HG03135 (cell line): Measurements from ENCODE around the gene SLX4IP.

Experiments used
- ATAC-seq: cut with Tn5 transposase; IDR thresholded peaks from one replicate; pipeline ENCODE4 v1.9.1; 2021; ENCODE audit warnings: mild to moderate bottlenecking, moderate library complexity; ENCODE audit not compliant: unreplicated experiment

Gene SLX4IP

DNA sequence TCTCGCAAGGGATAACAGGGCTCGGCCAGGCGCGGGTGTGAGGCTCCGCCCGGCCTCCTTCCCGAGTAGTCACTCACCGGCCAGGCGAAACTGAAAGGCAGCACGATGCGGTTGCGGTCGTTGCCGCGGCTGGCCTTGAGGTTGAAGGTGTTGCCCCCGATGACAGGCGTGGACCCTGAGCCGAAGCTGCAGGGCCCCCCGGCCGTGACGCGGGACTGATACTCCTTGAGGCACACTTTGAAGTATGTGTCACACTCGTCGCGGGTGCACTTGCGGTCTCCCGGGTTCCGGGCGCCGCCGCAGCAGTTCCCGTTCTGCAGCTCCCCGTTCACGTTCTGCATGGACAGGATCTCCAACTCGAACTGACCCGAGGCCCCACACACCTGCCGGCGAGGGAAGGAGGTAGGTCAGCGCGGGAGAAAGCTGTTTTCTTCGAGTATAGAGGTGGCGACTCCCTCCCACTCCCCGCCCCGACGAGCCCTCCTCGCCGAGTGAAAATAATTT is 237.6 kb downstream of the SLX4IP start:
- no peak for ATAC-seq

GRCh38 chr20:10673176-10673841 is 238.2 kb downstream of the SLX4IP start:
- ATAC-seq, result no peak

DNA sequence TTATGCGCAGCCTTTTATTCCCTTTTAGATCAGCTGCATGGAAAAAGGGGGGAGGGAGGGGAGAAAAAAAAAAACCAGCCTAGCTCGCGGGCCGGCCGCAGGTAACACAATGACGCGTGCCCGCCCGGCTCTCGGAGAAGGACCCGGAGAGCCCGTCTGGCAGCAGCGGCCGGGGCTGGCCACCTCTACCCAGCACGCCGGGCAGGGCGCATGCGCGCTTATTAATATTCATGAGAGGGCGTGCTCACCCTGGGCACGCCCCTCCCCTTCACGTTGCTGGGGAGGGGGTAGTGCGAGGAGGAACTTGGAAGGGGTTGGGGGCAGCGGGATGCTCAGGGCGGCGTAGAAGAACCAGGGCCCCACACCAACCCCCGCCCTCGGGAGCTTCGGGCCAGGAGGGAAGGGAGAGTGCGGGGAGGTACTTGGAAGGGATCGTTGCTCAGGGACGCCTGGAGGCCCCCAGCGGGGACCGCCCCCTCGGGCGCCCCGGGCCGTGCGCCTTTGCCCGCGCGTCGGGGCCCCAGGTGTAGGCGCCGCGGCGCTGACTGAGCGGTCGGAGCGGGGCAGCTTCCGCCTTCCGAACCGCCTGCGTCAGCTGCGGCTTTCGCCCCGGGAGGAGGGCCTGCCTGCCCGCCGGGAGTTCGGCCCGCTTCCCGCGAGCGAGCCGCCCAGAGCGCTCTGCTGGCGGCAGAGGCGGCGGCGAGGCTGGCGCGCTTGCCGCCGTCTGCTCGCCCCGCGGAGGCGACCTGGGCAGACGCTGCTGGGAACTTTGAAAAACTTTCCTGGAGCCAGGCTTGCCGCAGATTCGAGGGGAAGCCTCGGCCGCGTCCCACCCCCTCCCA is 239.0 kb downstream of the SLX4IP start, which contains the start of gene JAG1:
JAG1 (minus strand) TSS at position 158 of the 842 bp plus-strand sequence. CDS start 469 bp downstream, outside the sequence.
- peak; percentile 58 for ATAC-seq

GRCh38 chr20:10674684-10675449 is 239.8 kb downstream of the SLX4IP start:
- peak; percentile 53 for ATAC-seq

GRCh38 chr20:10675450-10675848 is 240.3 kb downstream of the SLX4IP start:
- no peak for ATAC-seq

GRCh38 chr20:10676518-10676917 is 241.4 kb downstream of the SLX4IP start:
- no peak for ATAC-seq
